Measurements from ENCODE around the gene PINLYP. TPM values are rescaled to one million over a fixed set of nuclear protein-coding genes. Genes with fewer than 3 reads are reported as not detected.

PINLYP gene
- total RNA-seq, 1 experiment from 2014 or later = 6.4 TPM

DNA sequence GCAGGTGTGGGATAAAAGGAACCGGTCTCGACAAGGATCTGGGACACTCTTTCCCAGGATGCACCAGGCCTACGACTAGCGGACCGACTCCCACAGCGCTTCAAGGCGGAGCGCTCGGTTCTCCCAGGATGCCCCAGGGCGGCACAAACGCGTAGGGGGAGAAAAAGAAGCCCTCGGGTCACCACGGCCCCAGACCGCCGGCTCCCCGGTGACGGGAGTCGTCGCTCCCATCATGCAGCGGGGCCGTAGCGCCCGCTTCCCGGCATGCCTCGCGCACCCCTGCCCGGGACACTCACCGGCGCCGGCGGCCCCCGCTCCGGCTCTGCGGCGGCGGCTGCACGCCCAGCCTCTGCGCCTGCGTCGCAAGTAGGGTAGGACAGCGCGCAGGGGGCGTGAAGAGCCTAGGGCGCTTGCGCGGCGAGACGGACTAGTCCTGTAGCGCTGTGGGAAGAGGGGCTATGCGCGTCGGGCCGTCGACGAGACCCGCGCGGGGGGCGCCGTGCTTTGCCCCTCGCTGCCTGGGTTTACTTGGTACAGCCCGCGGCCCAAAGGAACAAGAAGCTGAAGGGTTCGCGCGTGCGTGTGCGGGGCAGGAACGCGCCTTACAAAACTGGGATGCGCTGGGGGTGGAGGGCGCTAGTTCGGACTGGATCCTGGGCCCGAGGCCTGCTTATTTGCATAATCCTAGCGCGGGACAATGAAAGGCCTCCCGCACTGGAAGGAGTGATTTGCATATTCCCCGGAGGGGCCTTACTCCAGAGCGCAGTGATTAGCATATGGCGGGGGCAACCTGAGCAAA lies 43.9 kb downstream of the PINLYP start, which contains the start of gene ZNF428 (continued):
- TF ChIP-seq, protein P1, sequence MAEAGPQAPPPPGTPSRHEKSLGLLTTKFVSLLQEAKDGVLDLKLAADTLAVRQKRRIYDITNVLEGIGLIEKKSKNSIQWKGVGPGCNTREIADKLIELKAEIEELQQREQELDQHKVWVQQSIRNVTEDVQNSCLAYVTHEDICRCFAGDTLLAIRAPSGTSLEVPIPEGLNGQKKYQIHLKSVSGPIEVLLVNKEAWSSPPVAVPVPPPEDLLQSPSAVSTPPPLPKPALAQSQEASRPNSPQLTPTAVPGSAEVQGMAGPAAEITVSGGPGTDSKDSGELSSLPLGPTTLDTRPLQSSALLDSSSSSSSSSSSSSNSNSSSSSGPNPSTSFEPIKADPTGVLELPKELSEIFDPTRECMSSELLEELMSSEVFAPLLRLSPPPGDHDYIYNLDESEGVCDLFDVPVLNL (CRISPR knock-in tag; IDR thresholded peaks at IDR 0.05; ENCODE audit: borderline replicate concordance, low read depth) = no peak
- TF ChIP-seq NFATC4 (CRISPR knock-in tag; IDR thresholded peaks at IDR 0.05) (no peak), TEAD4 (CRISPR knock-in tag; IDR thresholded peaks at IDR 0.05) (no peak), NFE2L1 (CRISPR knock-in tag; IDR thresholded peaks at IDR 0.05) (peak; percentile 60; the same call in 1 of the 2 replicates), RORB (CRISPR knock-in tag; IDR thresholded peaks at IDR 0.05) (no peak), CBFB (CRISPR knock-in tag; IDR thresholded peaks at IDR 0.05; ENCODE audit: low read depth) (no peak), FOXJ3 (CRISPR knock-in tag; IDR thresholded peaks at IDR 0.05; ENCODE audit: borderline replicate concordance) (no peak), TCF7 (CRISPR knock-in tag; IDR thresholded peaks at IDR 0.05; ENCODE audit: low read depth) (no peak), OVOL2 (CRISPR knock-in tag; IDR thresholded peaks at IDR 0.05; ENCODE audit: borderline replicate concordance) (no peak), ETV6 (CRISPR knock-in tag; IDR thresholded peaks at IDR 0.05) (peak; percentile 94), NR1H2 (CRISPR knock-in tag; IDR thresholded peaks at IDR 0.05) (no peak), CREM (CRISPR knock-in tag; IDR thresholded peaks at IDR 0.05) (0 out of 2 replicates have a peak, but pooled peaks have one; percentile 45), ZNF219 (CRISPR knock-in tag; IDR thresholded peaks at IDR 0.05; ENCODE audit: borderline replicate concordance) (peak; percentile 45; the same call in 1 of the 2 replicates), NR2C2 (CRISPR knock-in tag; IDR thresholded peaks at IDR 0.05) (no peak), FOXP1 (CRISPR knock-in tag; IDR thresholded peaks at IDR 0.05; ENCODE audit: borderline replicate concordance) (peak; percentile 92), RELA (CRISPR knock-in tag; IDR thresholded peaks at IDR 0.05; ENCODE audit: borderline replicate concordance) (no peak), TP53 (CRISPR knock-in tag; IDR thresholded peaks at IDR 0.05) (0 out of 2 replicates have a peak, but pooled peaks have one; percentile 81), FOXK1 (CRISPR knock-in tag; IDR thresholded peaks at IDR 0.05) (peak; percentile 54; the same call in 1 of the 2 replicates), SP1 (CRISPR knock-in tag; conservative IDR thresholded peaks at IDR 0.05) (peak; percentile 75), ZNF138 (CRISPR knock-in tag; conservative IDR thresholded peaks at IDR 0.05) (no peak)
- TF ChIP-seq, protein P2, sequence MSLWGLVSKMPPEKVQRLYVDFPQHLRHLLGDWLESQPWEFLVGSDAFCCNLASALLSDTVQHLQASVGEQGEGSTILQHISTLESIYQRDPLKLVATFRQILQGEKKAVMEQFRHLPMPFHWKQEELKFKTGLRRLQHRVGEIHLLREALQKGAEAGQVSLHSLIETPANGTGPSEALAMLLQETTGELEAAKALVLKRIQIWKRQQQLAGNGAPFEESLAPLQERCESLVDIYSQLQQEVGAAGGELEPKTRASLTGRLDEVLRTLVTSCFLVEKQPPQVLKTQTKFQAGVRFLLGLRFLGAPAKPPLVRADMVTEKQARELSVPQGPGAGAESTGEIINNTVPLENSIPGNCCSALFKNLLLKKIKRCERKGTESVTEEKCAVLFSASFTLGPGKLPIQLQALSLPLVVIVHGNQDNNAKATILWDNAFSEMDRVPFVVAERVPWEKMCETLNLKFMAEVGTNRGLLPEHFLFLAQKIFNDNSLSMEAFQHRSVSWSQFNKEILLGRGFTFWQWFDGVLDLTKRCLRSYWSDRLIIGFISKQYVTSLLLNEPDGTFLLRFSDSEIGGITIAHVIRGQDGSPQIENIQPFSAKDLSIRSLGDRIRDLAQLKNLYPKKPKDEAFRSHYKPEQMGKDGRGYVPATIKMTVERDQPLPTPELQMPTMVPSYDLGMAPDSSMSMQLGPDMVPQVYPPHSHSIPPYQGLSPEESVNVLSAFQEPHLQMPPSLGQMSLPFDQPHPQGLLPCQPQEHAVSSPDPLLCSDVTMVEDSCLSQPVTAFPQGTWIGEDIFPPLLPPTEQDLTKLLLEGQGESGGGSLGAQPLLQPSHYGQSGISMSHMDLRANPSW (CRISPR knock-in tag; conservative IDR thresholded peaks at IDR 0.05; ENCODE audit: low read depth) = no peak
- TF ChIP-seq, protein P3, sequence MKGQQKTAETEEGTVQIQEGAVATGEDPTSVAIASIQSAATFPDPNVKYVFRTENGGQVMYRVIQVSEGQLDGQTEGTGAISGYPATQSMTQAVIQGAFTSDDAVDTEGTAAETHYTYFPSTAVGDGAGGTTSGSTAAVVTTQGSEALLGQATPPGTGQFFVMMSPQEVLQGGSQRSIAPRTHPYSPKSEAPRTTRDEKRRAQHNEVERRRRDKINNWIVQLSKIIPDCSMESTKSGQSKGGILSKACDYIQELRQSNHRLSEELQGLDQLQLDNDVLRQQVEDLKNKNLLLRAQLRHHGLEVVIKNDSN (CRISPR knock-in tag; IDR thresholded peaks at IDR 0.05) = 0 out of 2 replicates have a peak, but pooled peaks have one; percentile 27
- TF ChIP-seq, protein P4, sequence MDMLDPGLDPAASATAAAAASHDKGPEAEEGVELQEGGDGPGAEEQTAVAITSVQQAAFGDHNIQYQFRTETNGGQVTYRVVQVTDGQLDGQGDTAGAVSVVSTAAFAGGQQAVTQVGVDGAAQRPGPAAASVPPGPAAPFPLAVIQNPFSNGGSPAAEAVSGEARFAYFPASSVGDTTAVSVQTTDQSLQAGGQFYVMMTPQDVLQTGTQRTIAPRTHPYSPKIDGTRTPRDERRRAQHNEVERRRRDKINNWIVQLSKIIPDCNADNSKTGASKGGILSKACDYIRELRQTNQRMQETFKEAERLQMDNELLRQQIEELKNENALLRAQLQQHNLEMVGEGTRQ (CRISPR knock-in tag; IDR thresholded peaks at IDR 0.05) = no peak; the same call in 1 of the 2 replicates
- TF ChIP-seq, protein P5, sequence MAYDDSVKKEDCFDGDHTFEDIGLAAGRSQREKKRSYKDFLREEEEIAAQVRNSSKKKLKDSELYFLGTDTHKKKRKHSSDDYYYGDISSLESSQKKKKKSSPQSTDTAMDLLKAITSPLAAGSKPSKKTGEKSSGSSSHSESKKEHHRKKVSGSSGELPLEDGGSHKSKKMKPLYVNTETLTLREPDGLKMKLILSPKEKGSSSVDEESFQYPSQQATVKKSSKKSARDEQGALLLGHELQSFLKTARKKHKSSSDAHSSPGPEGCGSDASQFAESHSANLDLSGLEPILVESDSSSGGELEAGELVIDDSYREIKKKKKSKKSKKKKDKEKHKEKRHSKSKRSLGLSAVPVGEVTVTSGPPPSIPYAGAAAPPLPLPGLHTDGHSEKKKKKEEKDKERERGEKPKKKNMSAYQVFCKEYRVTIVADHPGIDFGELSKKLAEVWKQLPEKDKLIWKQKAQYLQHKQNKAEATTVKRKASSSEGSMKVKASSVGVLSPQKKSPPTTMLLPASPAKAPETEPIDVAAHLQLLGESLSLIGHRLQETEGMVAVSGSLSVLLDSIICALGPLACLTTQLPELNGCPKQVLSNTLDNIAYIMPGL (CRISPR knock-in tag; IDR thresholded peaks at IDR 0.05) = peak; percentile 94; the same call in 1 of the 2 replicates
- TF ChIP-seq, protein P6, sequence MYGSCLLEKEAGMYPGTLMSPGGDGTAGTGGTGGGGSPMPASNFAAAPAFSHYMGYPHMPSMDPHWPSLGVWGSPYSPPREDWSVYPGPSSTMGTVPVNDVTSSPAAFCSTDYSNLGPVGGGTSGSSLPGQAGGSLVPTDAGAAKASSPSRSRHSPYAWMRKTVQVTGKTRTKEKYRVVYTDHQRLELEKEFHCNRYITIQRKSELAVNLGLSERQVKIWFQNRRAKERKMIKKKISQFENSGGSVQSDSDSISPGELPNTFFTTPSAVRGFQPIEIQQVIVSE (CRISPR knock-in tag; IDR thresholded peaks at IDR 0.05; ENCODE audit: borderline replicate concordance) = no peak
- TF ChIP-seq, protein P7, sequence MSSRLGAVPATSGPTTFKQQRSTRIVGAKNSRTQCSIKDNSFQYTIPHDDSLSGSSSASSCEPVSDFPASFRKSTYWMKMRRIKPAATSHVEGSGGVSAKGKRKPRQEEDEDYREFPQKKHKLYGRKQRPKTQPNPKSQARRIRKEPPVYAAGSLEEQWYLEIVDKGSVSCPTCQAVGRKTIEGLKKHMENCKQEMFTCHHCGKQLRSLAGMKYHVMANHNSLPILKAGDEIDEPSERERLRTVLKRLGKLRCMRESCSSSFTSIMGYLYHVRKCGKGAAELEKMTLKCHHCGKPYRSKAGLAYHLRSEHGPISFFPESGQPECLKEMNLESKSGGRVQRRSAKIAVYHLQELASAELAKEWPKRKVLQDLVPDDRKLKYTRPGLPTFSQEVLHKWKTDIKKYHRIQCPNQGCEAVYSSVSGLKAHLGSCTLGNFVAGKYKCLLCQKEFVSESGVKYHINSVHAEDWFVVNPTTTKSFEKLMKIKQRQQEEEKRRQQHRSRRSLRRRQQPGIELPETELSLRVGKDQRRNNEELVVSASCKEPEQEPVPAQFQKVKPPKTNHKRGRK (CRISPR knock-in tag; IDR thresholded peaks at IDR 0.05; ENCODE audit: borderline replicate concordance) = no peak
- TF ChIP-seq, protein P8, sequence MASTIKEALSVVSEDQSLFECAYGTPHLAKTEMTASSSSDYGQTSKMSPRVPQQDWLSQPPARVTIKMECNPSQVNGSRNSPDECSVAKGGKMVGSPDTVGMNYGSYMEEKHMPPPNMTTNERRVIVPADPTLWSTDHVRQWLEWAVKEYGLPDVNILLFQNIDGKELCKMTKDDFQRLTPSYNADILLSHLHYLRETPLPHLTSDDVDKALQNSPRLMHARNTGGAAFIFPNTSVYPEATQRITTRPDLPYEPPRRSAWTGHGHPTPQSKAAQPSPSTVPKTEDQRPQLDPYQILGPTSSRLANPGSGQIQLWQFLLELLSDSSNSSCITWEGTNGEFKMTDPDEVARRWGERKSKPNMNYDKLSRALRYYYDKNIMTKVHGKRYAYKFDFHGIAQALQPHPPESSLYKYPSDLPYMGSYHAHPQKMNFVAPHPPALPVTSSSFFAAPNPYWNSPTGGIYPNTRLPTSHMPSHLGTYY (CRISPR knock-in tag; IDR thresholded peaks at IDR 0.05) = no peak

Data from WTC11 (cell line).